ENCODE data around the gene BRIX1.

BRIX1 gene

GRCh38 chr5:34915139-34915855 lies at the start of gene BRIX1, which contains the start of gene RAD1:
TSS of gene BRIX1 (plus strand) at chr5:34915711. CDS start at chr5:34915739, 28 bp downstream.
TSS of gene RAD1 (minus strand) at chr5:34915504. CDS start at chr5:34914892, 612 bp downstream.
- DNase-seq (ENCODE audit: low read depth) = peak; percentile 83

- DNase-seq (ENCODE audit: low read depth) = no peak
These were observed 48.5 kb upstream of the BRIX1 start for GRCh38 chr5:34866989-34867471.

- no peak for DNase-seq (ENCODE audit: low read depth)
These were observed 47.9 kb upstream of the BRIX1 start for GRCh38 chr5:34867660-34868059.

GRCh38 chr5:34868791-34869190 lies 46.7 kb upstream of the BRIX1 start:
- no peak for DNase-seq (ENCODE audit: low read depth)

GRCh38 chr5:34869256-34869655 lies 46.3 kb upstream of the BRIX1 start:
- no peak for DNase-seq (ENCODE audit: low read depth)

GRCh38 chr5:34870382-34870781 lies 45.1 kb upstream of the BRIX1 start:
- DNase-seq (ENCODE audit: low read depth) = no peak

- no peak for DNase-seq (ENCODE audit: low read depth)
These were observed 39.2 kb upstream of the BRIX1 start for GRCh38 chr5:34876275-34876674.

GRCh38 chr5:34881246-34881645 lies 34.3 kb upstream of the BRIX1 start:
- no peak for DNase-seq (ENCODE audit: low read depth)

- no peak for DNase-seq (ENCODE audit: low read depth)
These were observed 29.0 kb upstream of the BRIX1 start for GRCh38 chr5:34886392-34887119.

GRCh38 chr5:34889394-34889793 lies 26.1 kb upstream of the BRIX1 start:
- DNase-seq (ENCODE audit: low read depth) = no peak

GRCh38 chr5:34891981-34892380 lies 23.5 kb upstream of the BRIX1 start:
- no peak for DNase-seq (ENCODE audit: low read depth)

GRCh38 chr5:34892414-34892813 lies 23.1 kb upstream of the BRIX1 start:
- no peak for DNase-seq (ENCODE audit: low read depth)

GRCh38 chr5:34894716-34895115 lies 20.8 kb upstream of the BRIX1 start:
- no peak for DNase-seq (ENCODE audit: low read depth)

GRCh38 chr5:34895641-34896419 lies 19.7 kb upstream of the BRIX1 start:
- no peak for DNase-seq (ENCODE audit: low read depth)

GRCh38 chr5:34897646-34898045 lies 17.9 kb upstream of the BRIX1 start:
- no peak for DNase-seq (ENCODE audit: low read depth)

GRCh38 chr5:34898258-34898895 lies 17.1 kb upstream of the BRIX1 start:
- DNase-seq (ENCODE audit: low read depth) = peak; percentile 46

- no peak for DNase-seq (ENCODE audit: low read depth)
These were observed 16.4 kb upstream of the BRIX1 start for GRCh38 chr5:34899066-34899465.

- no peak for DNase-seq (ENCODE audit: low read depth)
These were observed 14.9 kb upstream of the BRIX1 start for GRCh38 chr5:34900652-34901051.

- no peak for DNase-seq (ENCODE audit: low read depth)
These were observed 12.3 kb upstream of the BRIX1 start for GRCh38 chr5:34903260-34903659.

- DNase-seq (ENCODE audit: low read depth) = no peak
These were observed 9.9 kb upstream of the BRIX1 start for GRCh38 chr5:34905564-34905963.

GRCh38 chr5:34913072-34913471 lies 2.4 kb upstream of the BRIX1 start:
- DNase-seq (ENCODE audit: low read depth) = no peak

GRCh38 chr5:34914671-34915138 lies 806 bp upstream of the BRIX1 start:
- DNase-seq (ENCODE audit: low read depth) = no peak
